ENCODE measurements around the gene CPE.

CPE gene

DNA sequence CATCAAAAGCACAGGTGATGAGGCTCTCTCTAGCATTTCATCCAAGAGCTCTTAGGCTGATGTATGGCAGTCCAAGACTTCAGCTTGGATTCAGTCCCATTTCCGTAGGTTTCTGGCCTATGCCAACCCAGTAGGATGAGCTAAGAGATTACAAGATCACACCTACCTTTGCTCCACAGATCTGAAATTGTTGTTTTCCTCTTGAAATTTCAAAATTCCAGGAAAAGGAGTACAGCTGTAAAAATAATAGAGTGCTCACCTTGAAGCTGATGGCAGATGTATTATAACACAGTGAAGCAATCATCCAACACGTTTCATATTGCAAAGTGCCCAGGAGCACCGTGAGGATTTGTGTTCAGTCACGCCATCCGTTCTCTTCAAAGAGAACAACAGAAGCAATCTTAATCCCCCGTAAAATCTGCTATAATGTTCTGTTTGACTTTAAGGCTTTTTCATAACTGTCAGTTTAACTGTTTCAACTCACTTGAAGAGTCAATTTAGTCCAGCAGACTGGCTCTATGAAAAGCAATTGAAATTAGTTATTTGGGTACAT is 137.5 kb downstream of the CPE start:
- DNase-seq: no peak

DNA sequence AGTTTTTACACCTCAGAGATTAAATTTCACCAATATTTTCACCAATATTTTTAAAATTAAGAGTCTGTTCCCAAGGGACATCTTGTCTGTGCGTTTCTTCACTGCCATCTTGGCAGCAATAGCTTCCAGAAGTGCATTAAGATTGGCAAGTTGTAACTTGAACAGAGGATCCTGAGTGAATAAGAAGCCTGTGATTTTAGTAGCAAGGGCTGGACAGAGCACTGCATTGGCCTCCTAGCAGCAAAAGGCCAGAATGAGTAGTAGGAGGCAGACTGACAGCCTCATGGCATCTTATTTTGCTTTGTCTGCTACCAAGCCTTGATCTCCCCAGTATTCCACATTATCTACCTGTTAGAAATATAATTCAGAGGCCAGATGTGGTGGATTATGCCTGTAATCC is 138.4 kb downstream of the CPE start:
- no peak for DNase-seq

DNA sequence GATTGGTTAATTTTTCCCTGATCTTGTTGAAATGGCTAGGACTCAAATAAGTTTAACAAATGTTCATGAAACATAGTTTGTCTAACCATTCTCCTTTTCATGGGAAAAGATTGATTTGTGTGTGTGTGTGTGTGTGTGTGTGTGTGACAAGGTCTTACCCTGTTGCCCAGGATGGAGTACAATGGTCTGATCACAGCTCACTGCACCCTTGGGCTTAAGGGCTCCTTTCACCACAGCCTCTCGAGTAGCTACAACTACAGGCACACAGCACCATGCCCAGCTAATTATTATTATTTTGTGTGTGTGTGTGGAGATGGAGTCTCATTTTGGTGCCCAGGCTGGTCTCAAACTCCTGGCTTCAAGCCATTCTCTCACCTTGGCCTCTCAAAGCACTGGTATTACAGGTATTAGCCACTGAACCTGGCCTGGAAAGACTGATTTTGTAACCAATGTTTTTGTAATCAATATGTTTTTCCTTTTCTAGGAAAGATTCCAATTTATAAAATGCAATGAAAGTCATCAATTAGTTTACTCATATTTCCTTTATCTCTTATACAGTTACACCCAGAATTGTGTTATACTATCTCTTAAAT is 139.3 kb downstream of the CPE start:
- no peak for DNase-seq

DNA sequence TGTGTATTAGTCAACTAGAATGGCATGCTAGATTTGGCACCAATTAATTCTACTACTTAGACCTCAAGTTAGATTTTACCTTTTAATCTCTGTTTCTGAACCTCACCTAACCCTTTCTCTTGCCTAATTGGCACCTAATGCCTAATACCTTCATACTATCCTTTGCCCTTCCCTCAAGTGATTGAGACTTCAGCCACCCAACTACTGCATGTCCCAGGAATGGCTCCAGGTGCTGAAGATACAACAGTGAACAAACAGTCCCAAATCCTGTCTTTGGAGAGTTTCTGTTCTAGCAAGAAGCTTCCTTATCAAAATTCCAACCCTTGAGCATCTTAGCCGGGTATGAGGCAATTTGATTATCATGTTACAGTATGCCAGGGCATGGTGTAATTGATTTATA is 139.9 kb downstream of the CPE start:
- DNase-seq: no peak

DNA sequence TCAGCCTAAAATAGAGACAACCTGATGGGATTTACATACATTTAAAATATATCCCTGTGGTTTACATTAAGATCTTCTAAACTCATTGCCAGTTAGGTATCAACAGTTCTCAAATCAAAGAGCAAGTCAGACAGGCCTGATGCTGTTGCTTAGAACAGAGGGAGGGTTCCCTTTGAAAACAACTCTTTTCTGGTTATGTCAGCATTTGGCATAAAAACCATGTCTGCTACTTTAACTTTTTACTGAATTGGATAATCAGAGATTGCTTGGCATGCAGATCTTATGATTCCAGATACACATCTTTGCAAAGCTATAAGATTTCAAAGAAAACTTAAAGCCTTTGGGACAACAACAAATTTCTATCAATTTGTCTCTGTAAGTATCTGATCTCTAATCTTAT is 140.8 kb downstream of the CPE start:
- no peak for DNase-seq

DNA sequence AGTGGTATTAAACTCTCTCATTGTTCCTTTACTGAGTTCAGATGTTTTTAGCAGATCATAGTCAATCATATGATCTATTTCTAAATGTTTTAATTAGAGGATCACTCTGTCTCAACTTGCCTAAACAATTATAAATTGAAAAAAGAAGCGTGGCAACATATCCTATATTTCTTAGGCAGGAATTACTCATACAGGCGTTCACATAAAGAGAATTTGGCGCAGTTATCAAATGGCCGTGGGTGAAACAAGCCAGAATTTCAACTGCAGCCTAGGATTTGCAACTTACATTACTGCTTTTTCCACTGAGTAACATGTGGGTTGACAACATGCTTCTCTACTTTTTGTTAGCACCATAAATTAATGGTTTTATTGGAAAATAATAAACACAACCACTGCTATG is 141.3 kb downstream of the CPE start:
- DNase-seq: no peak

DNA sequence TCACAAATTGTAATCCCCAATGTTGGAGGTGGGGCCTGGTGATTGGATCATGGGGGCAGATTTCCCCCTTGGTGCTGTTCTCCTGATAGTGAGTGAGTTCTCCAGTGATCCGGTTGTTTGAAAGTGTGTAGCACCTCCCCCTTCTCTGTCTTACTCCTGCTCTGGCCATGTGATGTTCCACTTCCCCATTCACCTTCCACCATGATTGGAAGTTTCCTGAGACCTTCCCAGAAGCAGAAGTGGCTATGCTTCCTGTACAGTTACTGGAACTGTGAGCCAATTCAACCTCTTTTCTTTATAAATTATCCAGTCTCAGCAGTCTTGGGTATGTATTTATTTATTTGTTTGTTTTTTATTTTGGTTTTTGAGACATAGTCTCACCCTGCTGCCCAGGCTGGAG is 143.2 kb downstream of the CPE start:
- no peak for DNase-seq

DNA sequence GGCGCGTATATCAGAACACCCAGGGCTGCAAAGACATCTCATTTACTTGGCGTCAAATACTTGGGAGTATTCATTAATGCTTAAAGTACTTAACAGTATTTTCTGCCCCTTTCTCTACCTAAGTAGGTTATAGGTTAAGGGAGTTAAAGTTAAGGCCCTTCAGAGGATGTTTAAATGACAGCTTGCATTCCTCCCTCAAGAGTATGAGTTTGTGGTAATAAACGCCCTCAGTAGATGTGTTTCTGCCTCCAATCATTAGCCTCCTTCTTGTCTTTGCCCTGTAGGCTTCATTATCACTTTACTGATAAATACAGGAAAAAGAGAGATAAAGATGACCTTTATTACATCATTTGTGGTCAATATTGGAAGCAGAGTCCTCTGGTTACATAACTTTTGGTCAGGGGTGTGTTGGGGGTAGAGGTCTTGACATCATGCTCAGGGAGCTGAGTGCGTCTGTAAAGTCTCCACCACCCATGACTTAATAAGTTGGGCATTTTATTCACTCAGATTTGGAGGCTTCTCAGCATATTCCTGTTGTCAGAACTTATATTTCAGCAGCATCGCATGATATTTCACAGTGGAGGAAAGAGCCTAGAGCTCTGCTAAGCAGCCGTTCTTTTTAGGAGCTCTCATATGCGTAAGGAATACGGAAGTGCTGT is 145.9 kb downstream of the CPE start:
- DNase-seq: no peak

DNA sequence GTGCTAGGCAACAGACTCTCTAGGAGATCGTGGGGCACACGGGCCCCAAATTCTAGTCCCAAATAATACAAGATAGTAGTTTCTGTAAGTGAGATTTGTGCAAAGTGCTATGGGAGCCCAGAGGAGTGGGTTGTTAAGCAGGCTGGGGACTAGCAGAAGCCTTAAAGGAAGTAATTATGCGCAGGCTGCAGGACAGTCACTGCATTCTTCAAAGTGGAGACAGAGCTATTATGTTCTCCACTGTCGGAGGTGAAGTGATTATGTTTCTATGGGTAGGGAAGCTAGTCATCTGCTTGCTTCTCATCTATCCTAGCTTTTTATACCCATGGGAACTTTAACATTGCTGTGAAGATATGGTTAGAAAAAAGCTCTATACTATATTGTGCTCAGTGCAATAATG is 154.2 kb downstream of the CPE start:
- DNase-seq: peak; percentile 46

DNA sequence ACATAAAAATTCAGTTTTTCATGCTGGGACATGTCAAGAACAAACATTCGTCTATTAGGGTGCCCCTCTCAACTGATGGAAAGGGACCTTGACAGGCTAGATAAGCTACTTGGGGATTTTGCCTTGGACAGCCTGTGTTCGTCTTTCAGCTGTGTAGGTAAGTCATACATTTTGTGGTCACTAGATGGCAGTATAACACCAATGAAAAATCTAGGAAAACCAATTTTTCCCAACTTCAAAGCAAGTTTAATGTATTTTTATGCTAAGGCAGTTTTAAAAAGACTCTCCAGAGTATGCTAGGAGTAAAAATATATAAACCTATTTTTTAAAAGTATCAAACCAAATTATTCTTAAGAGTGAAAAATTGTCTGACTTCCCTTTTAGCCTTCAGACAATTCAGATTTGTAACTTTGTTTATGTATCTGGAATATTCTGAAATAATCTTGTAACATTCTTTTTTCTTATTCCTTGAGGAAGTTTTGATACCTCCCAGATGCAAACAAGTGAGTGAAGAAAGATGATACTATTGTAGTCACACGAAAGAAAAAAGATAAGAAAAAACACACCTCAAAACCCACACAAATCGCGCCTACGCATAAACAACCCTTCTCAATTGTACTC is 158.3 kb downstream of the CPE start:
- peak; percentile 52 for DNase-seq

DNA sequence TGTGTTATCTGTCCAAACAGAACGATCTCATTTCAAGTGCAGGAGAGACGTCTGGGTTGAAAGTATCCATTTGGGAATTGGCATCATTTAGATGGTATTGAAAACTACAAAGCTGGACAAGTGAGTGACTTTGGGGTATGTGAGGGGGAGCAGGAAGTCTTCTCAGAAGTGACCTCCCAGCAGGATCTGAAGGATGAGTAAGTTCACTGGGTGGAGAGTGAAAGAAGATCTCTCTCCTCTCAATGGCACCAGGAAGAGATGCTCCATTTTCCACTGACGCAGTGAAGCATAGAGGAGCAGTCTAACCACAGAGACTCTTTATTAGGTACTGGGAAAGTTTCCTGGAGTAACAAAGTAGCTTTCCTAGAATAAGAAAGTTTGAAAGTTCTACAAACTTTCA is 161.0 kb downstream of the CPE start:
- no peak for DNase-seq

DNA sequence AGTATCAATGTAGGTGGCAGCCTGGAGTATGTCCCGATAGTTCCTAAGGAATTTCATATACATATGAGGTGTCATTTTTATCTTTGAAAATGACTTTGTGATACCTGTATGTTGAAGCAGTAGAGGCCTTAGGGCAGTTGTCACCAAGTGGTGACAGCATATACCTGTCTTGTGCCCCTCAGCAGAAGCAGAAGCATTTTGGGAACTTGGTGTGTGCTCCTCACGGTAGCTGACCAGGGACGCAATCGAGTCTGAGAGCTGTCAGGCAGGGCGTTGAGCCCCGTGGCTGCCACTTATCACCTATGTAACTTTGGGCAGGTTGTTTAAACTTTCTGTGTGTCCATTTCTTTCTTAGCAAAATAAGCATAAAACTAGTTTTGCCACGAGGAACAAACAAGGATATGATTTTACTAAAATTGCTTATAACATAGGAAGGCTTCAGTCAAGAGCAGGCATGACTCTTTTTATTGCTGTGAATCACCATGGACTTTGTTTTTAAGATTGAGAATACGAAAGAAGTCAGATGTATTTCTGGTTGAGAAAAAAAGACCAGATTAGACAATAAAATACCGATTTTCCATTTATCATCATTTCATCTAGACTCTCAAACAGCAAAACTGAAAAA is 161.5 kb downstream of the CPE start:
- no peak for DNase-seq

DNA sequence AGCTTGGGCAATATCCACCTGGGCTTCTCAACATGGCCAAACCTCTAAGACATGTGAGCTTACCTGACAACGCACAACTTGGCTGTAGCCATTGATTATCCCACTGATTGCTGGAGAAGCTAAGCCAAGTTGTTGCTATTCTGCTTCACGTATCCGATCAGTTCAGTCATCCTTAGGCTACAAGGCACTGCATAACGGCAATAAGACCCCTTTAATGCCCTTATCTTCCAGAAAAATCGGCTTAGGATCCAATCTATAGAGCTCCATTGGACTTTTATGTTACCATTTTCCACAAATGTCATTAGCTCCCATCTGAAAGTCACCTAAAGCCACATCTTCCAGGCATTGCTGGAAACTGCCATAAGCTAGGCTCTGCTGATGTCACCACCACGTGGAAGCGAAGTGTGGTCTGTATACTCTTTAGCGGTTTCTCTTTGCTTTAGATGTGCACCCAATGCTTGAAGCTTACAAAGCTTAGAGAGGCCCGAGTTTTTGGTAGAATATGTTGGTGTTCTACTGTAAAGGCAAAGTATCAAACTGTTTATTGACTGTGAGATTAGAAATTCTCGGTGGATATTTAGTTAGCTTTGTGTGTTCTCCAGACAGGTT is 163.1 kb downstream of the CPE start:
- no peak for DNase-seq

DNA sequence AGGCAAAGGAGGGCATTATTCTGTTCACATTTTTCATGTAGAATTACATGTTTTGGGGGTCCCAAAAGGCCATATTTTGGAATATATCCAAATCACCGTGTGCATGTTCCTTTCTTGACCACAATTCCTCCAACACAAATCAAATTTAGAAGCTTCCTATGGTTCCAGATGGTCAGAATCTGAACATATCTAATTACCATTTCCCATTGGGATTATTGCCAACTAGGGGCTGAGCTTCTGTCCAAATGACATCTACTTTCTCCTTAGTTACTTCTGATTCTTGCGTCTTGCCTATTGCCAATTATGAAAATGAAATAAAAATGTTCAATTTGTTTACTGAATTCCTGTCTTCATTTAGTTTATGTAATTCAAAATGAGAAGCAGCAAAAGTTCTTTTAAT is 163.7 kb downstream of the CPE start:
- no peak for DNase-seq

All from NCI-H1436 (cell line).